ENCODE data around the gene NRAP. TPM values are rescaled to one million over a fixed set of nuclear protein-coding genes. Genes with fewer than 3 reads are reported as not detected.

The NRAP gene
- total RNA-seq, 1 experiment from 2014 or later = not detected

- CTCF ChIA-PET = no interaction called here
- Histone ChIP-seq H3K27ac (no peak overlapping the region), H4K20me1 (ENCODE audit: insufficient read depth) (no peaks in the 10 kb centered on the region), H2AFZ (no peak overlapping the region), H3K4me1 (replicated peaks; ENCODE audit: insufficient read depth) (no peaks in the 10 kb centered on the region), H3K9me2 (ENCODE audit: insufficient read depth) (no peaks in the 10 kb centered on the region), H3K4me2 (no peak overlapping the region), H3F3A (ENCODE audit: insufficient read depth, low read depth) (no peaks in the 10 kb centered on the region), H3K27me3 (ENCODE audit: insufficient read depth, low read depth) (peaks cover 27% of the 10 kb centered on the region; the same call in 1 of the 2 replicates), H3K36me3 (ENCODE audit: low read depth) (no peaks in the 10 kb centered on the region), H3K4me3 (no peak overlapping the region), H3K9me3 (ENCODE audit: insufficient read depth, low read depth) (no peaks in the 10 kb centered on the region), H3K79me2 (ENCODE audit: low read depth) (no peaks in the 10 kb centered on the region)
- BruUV-seq (replicated peaks) = no TSS peak
- no peak for TF ChIP-seq EZH2 (IDR thresholded peaks at IDR 0.05; ENCODE audit: low read depth)
- no peak for TF ChIP-seq CTCF (conservative IDR thresholded peaks at IDR 0.05)
- POLR2A ChIA-PET (ENCODE audit: unreplicated experiment) = interaction anchor here (0.7 kb wide), 1 partner anchor 102 kb away, joined by 4 read pairs; no protein-coding TSS in a partner anchor
- DNase-seq = no peak
- intact Hi-C loops (cut with micrococcal nuclease; ENCODE audit: unreplicated experiment) = no loop called here
Measured at GRCh38 chr10:113554214-113554613, 109.6 kb downstream of the NRAP start.

GRCh38 chr10:113553149-113553548, 110.7 kb downstream of the NRAP start:
- Histone ChIP-seq H2AFZ (no peak overlapping the region), H3K9me3 (ENCODE audit: insufficient read depth, low read depth) (no peaks in the 10 kb centered on the region), H3K36me3 (ENCODE audit: low read depth) (no peaks in the 10 kb centered on the region), H3K27me3 (ENCODE audit: insufficient read depth, low read depth) (peaks cover 27% of the 10 kb centered on the region; the same call in 1 of the 2 replicates), H3K4me3 (no peak overlapping the region), H3K27ac (no peak overlapping the region), H3F3A (ENCODE audit: insufficient read depth, low read depth) (no peaks in the 10 kb centered on the region), H4K20me1 (ENCODE audit: insufficient read depth) (no peaks in the 10 kb centered on the region), H3K4me2 (no peak overlapping the region), H3K79me2 (ENCODE audit: low read depth) (no peaks in the 10 kb centered on the region), H3K9me2 (ENCODE audit: insufficient read depth) (no peaks in the 10 kb centered on the region), H3K4me1 (replicated peaks; ENCODE audit: insufficient read depth) (no peaks in the 10 kb centered on the region)
- ChIA-PET CTCF (no interaction called here), POLR2A (ENCODE audit: unreplicated experiment) (no interaction called here)
- intact Hi-C loops (cut with micrococcal nuclease; ENCODE audit: unreplicated experiment) = no loop called here
- TF ChIP-seq CTCF (conservative IDR thresholded peaks at IDR 0.05) (no peak), EZH2 (IDR thresholded peaks at IDR 0.05; ENCODE audit: low read depth) (no peak)
- no TSS peak for BruUV-seq (replicated peaks)
- no peak for DNase-seq

GRCh38 chr10:113552701-113553100, 111.1 kb downstream of the NRAP start, which contains the start of gene HABP2:
Gene HABP2, plus strand, starts transcription at chr10:113553053. Its CDS starts 69 bp downstream, at chr10:113553122.
- CTCF ChIA-PET = no interaction called here
- no peak within 1 kb of the TSS for H2AFZ ChIP-seq

More at GRCh38 chr10:113552701-113553100, 111.1 kb downstream of the NRAP start, which contains the start of gene HABP2:
- no peak for DNase-seq
- Histone ChIP-seq H3K27me3 (ENCODE audit: insufficient read depth, low read depth) (peaks cover 26% of the 10 kb centered on the region; the same call in 1 of the 2 replicates), H3K9me3 (ENCODE audit: insufficient read depth, low read depth) (no peaks in the 10 kb centered on the region), H3K27ac (no peak within 1 kb of the TSS), H3K36me3 (ENCODE audit: low read depth) (no peaks in the 10 kb centered on the region), H3K4me1 (replicated peaks; ENCODE audit: insufficient read depth) (no peaks in the 10 kb centered on the region), H3K9me2 (ENCODE audit: insufficient read depth) (no peaks in the 10 kb centered on the region), H3K4me3 (no peak within 1 kb of the TSS), H3K79me2 (ENCODE audit: low read depth) (no peaks in the 10 kb centered on the region), H3K4me2 (no peak within 1 kb of the TSS), H3F3A (ENCODE audit: insufficient read depth, low read depth) (no peaks in the 10 kb centered on the region), H4K20me1 (ENCODE audit: insufficient read depth) (no peaks in the 10 kb centered on the region)
- intact Hi-C loops (cut with micrococcal nuclease; ENCODE audit: unreplicated experiment) = no loop called here
- TF ChIP-seq EZH2 (IDR thresholded peaks at IDR 0.05; ENCODE audit: low read depth) (no peak), CTCF (conservative IDR thresholded peaks at IDR 0.05) (no peak)
- POLR2A ChIA-PET (ENCODE audit: unreplicated experiment) = no interaction called here
- no TSS peak for BruUV-seq (replicated peaks)
